K562 (cell line): ENCODE results near the gene SLC16A5. TPM values are rescaled to one million over a fixed set of nuclear protein-coding genes. Genes with fewer than 3 reads are reported as not detected.
A peak's percentile ranks its signal among the peaks of the same experiment; 100 is the strongest.

Experiments used
- ATF1 ChIP-seq, 2 experiments: fragments of 450-650 bp in 1 of 2; IDR thresholded peaks; 2 replicates each; pipeline ENCODE4 v1.6.1; 2016; ENCODE audit warnings: missing compliant biosample characterization in 1 of 2, missing genetic modification characterization in 1 of 2
- BDP1 ChIP-seq: IDR thresholded peaks from 3 replicates; pipeline ENCODE4 v1.6.1; 2011; ENCODE audit not compliant: insufficient read length, insufficient read depth
- CCNT2 ChIP-seq: IDR thresholded peaks from 2 replicates; pipeline ENCODE4 v1.6.1; 2011; ENCODE audit warnings: borderline replicate concordance, low read depth, mild to moderate bottlenecking, moderate library complexity, mixed read lengths, low read length; ENCODE audit not compliant: insufficient read length; ENCODE audit errors: extremely low read depth
- CHD1 ChIP-seq: fragments of 200-600 bp; sonication (generic); IDR thresholded peaks from one replicate; pipeline ENCODE4 v1.6.1; 2012; ENCODE audit warnings: mild to moderate bottlenecking, moderate library complexity, low read length, inconsistent platforms
- DMBX1 ChIP-seq: fragments of 250-450 bp; sonication (Bioruptor Pico); IDR thresholded peaks from 2 replicates; pipeline ENCODE4 v1.8.0; 2022; ENCODE audit warnings: inconsistent platforms, mild to moderate bottlenecking, moderate library complexity, borderline replicate concordance
- EP400 ChIP-seq: fragments of 450-650 bp; IDR thresholded peaks from 2 replicates; pipeline ENCODE4 v1.6.1; 2017; ENCODE audit warnings: antibody characterized with exemption, mild to moderate bottlenecking, moderate library complexity
- EZH2 ChIP-seq: IDR thresholded peaks from 2 replicates; pipeline ENCODE4 v1.6.1; 2012; ENCODE audit warnings: low read depth, mild to moderate bottlenecking, inconsistent platforms, low read length, borderline replicate concordance
- FIP1L1 ChIP-seq: fragments of 200-400 bp; formaldehyde crosslinking; IDR thresholded peaks from 2 replicates; pipeline ENCODE4 v1.6.1; 2018; ENCODE audit warnings: mild to moderate bottlenecking, low read depth, low read length; ENCODE audit not compliant: poor library complexity, severe bottlenecking
- L3MBTL2 ChIP-seq: fragments of 450-650 bp; IDR thresholded peaks from 2 replicates; pipeline ENCODE4 v1.6.1; 2016; ENCODE audit warnings: mild to moderate bottlenecking, moderate library complexity
- MEIS2 ChIP-seq: fragments of 450-650 bp; IDR thresholded peaks from 2 replicates; pipeline ENCODE4 v1.6.1; 2014; ENCODE audit warnings: mild to moderate bottlenecking; ENCODE audit not compliant: partially characterized antibody
- MYC ChIP-seq, 2 experiments: fragments of 250-450 bp in 1 of 2; sonication (Bioruptor Pico) in 1 of 2; IDR thresholded peaks; 2 replicates each; pipeline versions ENCODE4 v1.5.1 to v1.6.1; 2012 to 2021; ENCODE audit warnings: low read depth in 2 of 2, borderline replicate concordance in 1 of 2, improper control_type of control experiment in 1 of 2, low read length in 1 of 2, mild to moderate bottlenecking in 1 of 2, moderate library complexity in 1 of 2
- NCOA4 ChIP-seq: fragments of 450-650 bp; IDR thresholded peaks from 2 replicates; pipeline ENCODE4 v1.6.1; 2018; ENCODE audit warnings: mild to moderate bottlenecking; ENCODE audit not compliant: partially characterized antibody
- PHF21A ChIP-seq: fragments of 450-650 bp; IDR thresholded peaks from 2 replicates; pipeline ENCODE4 v1.6.1; 2017; ENCODE audit warnings: low read depth, borderline replicate concordance
- RAD21 ChIP-seq, 2 experiments: fragments of 250-450 bp in 1 of 2; fragments of 450-650 bp in 1 of 2; sonication (Bioruptor Pico) in 1 of 2; formaldehyde crosslinking in 1 of 2; IDR thresholded peaks in 1 of 2; conservative IDR thresholded peaks in 1 of 2; 2 replicates each; pipeline versions ENCODE4 v1.4.0 to v1.8.0; 2020 to 2022; ENCODE audit warnings: mild to moderate bottlenecking in 2 of 2, moderate library complexity in 1 of 2
- RCOR1 ChIP-seq, 2 experiments: IDR thresholded peaks; 2 replicates each; pipeline ENCODE4 v1.6.1; 2012; ENCODE audit warnings: low read depth in 2 of 2, low read length in 2 of 2, borderline replicate concordance in 1 of 2, improper control_type of control experiment in 1 of 2
- SNAPC5 ChIP-seq: fragments of 250-450 bp; sonication (Bioruptor Pico); IDR thresholded peaks from 2 replicates; pipeline ENCODE4 v1.8.0; 2021; ENCODE audit warnings: moderate library complexity, mild to moderate bottlenecking, inconsistent platforms
- SRF ChIP-seq, 2 experiments: fragments of 250-450, 450-650 bp in 1 of 2; sonication (Bioruptor Pico) in 1 of 2; sonication (generic) in 1 of 2; formaldehyde crosslinking; IDR thresholded peaks; 2 replicates each; pipeline versions ENCODE4 v1.5.0 to v1.5.1; 2020 to 2022; ENCODE audit warnings: mild to moderate bottlenecking in 1 of 2, missing genetic modification reagents in 1 of 2
- SUPT5H ChIP-seq: fragments of 450-650 bp; IDR thresholded peaks from 2 replicates; pipeline ENCODE4 v1.6.1; 2016
- TEAD4 ChIP-seq, 2 experiments: sonication (generic) in 1 of 2; formaldehyde crosslinking in 1 of 2; IDR thresholded peaks; 2 replicates each; pipeline versions ENCODE4 v1.6.1 to v1.8.0; 2012 to 2022; ENCODE audit warnings: borderline replicate concordance in 1 of 2, inconsistent platforms in 1 of 2, low read length in 1 of 2, mild to moderate bottlenecking in 1 of 2, missing genetic modification reagents in 1 of 2
- UBTF ChIP-seq, 2 experiments: IDR thresholded peaks; 2 replicates each; pipeline ENCODE4 v1.6.1; 2012; ENCODE audit warnings: improper control_type of control experiment in 2 of 2, low read depth in 2 of 2, low read length in 2 of 2, borderline replicate concordance in 1 of 2
- ZBTB17 ChIP-seq: fragments of 450-650 bp; formaldehyde crosslinking; IDR thresholded peaks from 2 replicates; pipeline ENCODE4 v1.4.0; 2020; ENCODE audit warnings: mild to moderate bottlenecking
- ZKSCAN1 ChIP-seq: fragments of 150-350 bp; IDR thresholded peaks from 2 replicates; pipeline ENCODE4 v1.6.1; 2016; ENCODE audit warnings: low read depth, low read length
- ZNF766 ChIP-seq: fragments of 200-800 bp; sonication (Bioruptor generic); conservative IDR thresholded peaks from 2 replicates; pipeline ENCODE4 v1.6.1; 2016; ENCODE audit warnings: missing genetic modification characterization, missing compliant biosample characterization
- polyA plus RNA-seq, 8 experiments: library from polyadenylated mRNA; depleted of rRNA in 4 of 8; stranded (reverse) in 5 of 8; unstranded in 3 of 8; fragments of >200 nt; fragmentation: Nextera tagmentation in 2 of 8; fragmentation: Illumina TruSeq in 1 of 8; extraction: Ambion mirVana in 2 of 8; extraction: Trizol in 1 of 8; gene quantifications; 2 replicates each; pipeline versions ENCODE4 v1.2.1 to v1.2.3, GENCODE V29; 2011 to 2014; ENCODE audit warnings: inconsistent platforms in 1 of 8, missing spikeins in 1 of 8
- total RNA-seq, 7 experiments: library from RNA; depleted of rRNA in 6 of 7; stranded (reverse); fragments of >200 nt in 6 of 7; fragmentation: Illumina TruSeq in 2 of 7; extraction: Trizol in 2 of 7; gene quantifications; 2 replicates each; pipeline versions ENCODE4 v1.2.1 to v1.2.3, GENCODE V29; 2011 to 2021; ENCODE audit warnings: low replicate concordance in 1 of 7

SLC16A5 gene
- total and polyA plus RNA-seq, 9 of the 15 experiments (the other 6 are each of a cell fraction or from before 2014, with no cell fraction given) = 0.06 to 2.6 (median 0.91) TPM

GRCh38 chr17:75109407-75110233 lies 21.9 kb downstream of the SLC16A5 start, which contains the start of gene ARMC7 (continued):
- 0 out of 2 replicates have a peak, but pooled peaks have one; percentile 37 for TF ChIP-seq ZBTB17 (CRISPR knock-in tag)
- TF ChIP-seq ATF1 (CRISPR knock-in tag; IDR thresholded peaks at IDR 0.05) = no peak
- 0 out of 2 replicates have a peak, but pooled peaks have one; percentile 16 for TF ChIP-seq ATF1 (tag; IDR thresholded peaks at IDR 0.05)
- TF ChIP-seq FIP1L1 = peak; percentile 39
- no peak for TF ChIP-seq BDP1
- TF ChIP-seq MYC (IDR thresholded peaks at IDR 0.05; ENCODE audit: low read depth, low read length) = peak; percentile 48
- TF ChIP-seq MYC (CRISPR knock-in tag; IDR thresholded peaks at IDR 0.05; ENCODE audit: borderline replicate concordance, low read depth) = no peak
- no peak for TF ChIP-seq CHD1
- TF ChIP-seq PHF21A = peak; percentile 41; the same call in 1 of the 2 replicates
- peak in 1 of 2 experiments; percentile 44; a peak in 3 of 4 replicates for TF ChIP-seq RAD21 (CRISPR knock-in tag; conservative IDR thresholded peaks at IDR 0.05 in 1 of 2, IDR thresholded peaks at IDR 0.05 in 1 of 2)
- TF ChIP-seq SRF (CRISPR knock-in tag; IDR thresholded peaks at IDR 0.05) = 0 out of 4 replicates have a peak, but pooled peaks have one; percentile 17 to 35
- TF ChIP-seq ZNF766 (CRISPR knock-in tag) = 0 out of 2 replicates have a peak, but pooled peaks have one; percentile 17
- TF ChIP-seq UBTF (IDR thresholded peaks at IDR 0.05; ENCODE audit: borderline replicate concordance in 1 of 2, low read depth in 2 of 2, low read length in 2 of 2) = peak; percentile 6 to 42; a peak in 1 of 4 replicates
- no peak for TF ChIP-seq DMBX1 (CRISPR knock-in tag)
- peak; percentile 83 for TF ChIP-seq L3MBTL2
- TF ChIP-seq MEIS2 = peak; percentile 71
- TF ChIP-seq TEAD4 (IDR thresholded peaks at IDR 0.05; ENCODE audit: low read length) = no peak; the same call in 1 of the 2 replicates
- TF ChIP-seq TEAD4 (CRISPR knock-in tag; IDR thresholded peaks at IDR 0.05; ENCODE audit: borderline replicate concordance) = no peak
- peak; percentile 36; the same call in 1 of the 2 replicates for TF ChIP-seq EP400
- TF ChIP-seq SUPT5H = peak; percentile 81
- TF ChIP-seq NCOA4 = no peak
- TF ChIP-seq SNAPC5 (CRISPR knock-in tag) = no peak
- peak; percentile 67 for TF ChIP-seq CCNT2
- TF ChIP-seq RCOR1 (IDR thresholded peaks at IDR 0.05; ENCODE audit: borderline replicate concordance in 1 of 2, low read depth in 2 of 2, low read length in 2 of 2) = peak in 1 of 2 experiments; percentile 23; a peak in 1 of 4 replicates
- no peak for TF ChIP-seq EZH2
- TF ChIP-seq ZKSCAN1 = 0 out of 2 replicates have a peak, but pooled peaks have one; percentile 20
